Small intestine (tissue), 7 donors: ENCODE measurements around the gene TET3. TPM values are rescaled to one million over a fixed set of nuclear protein-coding genes. Genes with fewer than 3 reads are reported as not detected.
A peak's percentile ranks its signal among the peaks of the same experiment; 100 is the strongest.

Experiments used
- DNase-seq, 2 donors: peaks; one replicate each; pipeline versions ENCODE4 v3.0.0 to v3.0.0-alpha.2; 2013
- FAIRE-seq: peaks from 2 replicates; lab custom pipeline; 2012; peaks lifted over from hg19 to GRCh38; lab: Jason Lieb, UNC
- H3K27ac ChIP-seq, 3 donors: one replicate each; pipeline ENCODE4 v1.5.1; 2013; ENCODE audit warnings: low read length in 2 of 3, mild to moderate bottlenecking in 2 of 3, control low read depth in 1 of 3, inconsistent platforms in 1 of 3, low read depth in 1 of 3, moderate library complexity in 1 of 3
- H3K27me3 ChIP-seq, 3 donors: one replicate each; pipeline ENCODE4 v1.6.1; 2013; ENCODE audit warnings: low read length in 3 of 3, inconsistent platforms in 1 of 3; ENCODE audit not compliant: control insufficient read depth in 3 of 3, insufficient read depth in 3 of 3
- H3K36me3 ChIP-seq, 3 donors: one replicate each; pipeline ENCODE4 v1.6.1; 2013; ENCODE audit warnings: low read length in 3 of 3, inconsistent platforms in 1 of 3, low read depth in 1 of 3, mild to moderate bottlenecking in 1 of 3, moderate library complexity in 1 of 3; ENCODE audit not compliant: control insufficient read depth in 3 of 3, insufficient read depth in 2 of 3
- H3K4me1 ChIP-seq, 3 donors: one replicate each; pipeline ENCODE4 v1.6.1; 2013; ENCODE audit warnings: low read length in 2 of 3, inconsistent platforms in 1 of 3, low read depth in 1 of 3, mild to moderate bottlenecking in 1 of 3, moderate library complexity in 1 of 3; ENCODE audit not compliant: control insufficient read depth in 3 of 3, insufficient read depth in 2 of 3
- H3K4me3 ChIP-seq, 3 donors: one replicate each; pipeline ENCODE4 v1.5.1; 2013; ENCODE audit warnings: low read length in 3 of 3, control low read depth in 1 of 3, inconsistent platforms in 1 of 3, low read depth in 1 of 3, mild to moderate bottlenecking in 1 of 3, moderate library complexity in 1 of 3
- H3K9me3 ChIP-seq, 2 donors: one replicate each; pipeline ENCODE4 v1.6.1; 2013; ENCODE audit warnings: low read depth in 1 of 2, low read length in 1 of 2; ENCODE audit not compliant: control insufficient read depth in 2 of 2, insufficient read depth in 1 of 2
- WGBS, 3 donors: extraction: QIAGEN DNeasy Blood & Tissue Kit; methylation state at CpG; one replicate each; pipeline ENCODE4 v1.1.7; 2013; 5-methylcytosine and 5-hydroxymethylcytosine counted together
- polyA plus RNA-seq, 4 donors: library from polyadenylated mRNA; stranded (reverse) in 3 of 4; unstranded in 1 of 4; fragments of 200-250 nt in 3 of 4; fragments of 120-200 nt in 1 of 4; gene quantifications; one replicate each; pipeline versions ENCODE4 v1.2.1 to v1.2.3, GENCODE V29; 2013
- donor health status: healthy with polysubstance abuse.
- donor health status: control.
- donor health status: control.
- donor health status: Bipolar disorder and iron deficiency.
- donor health status: healthy.

Gene TET3
- polyA plus RNA-seq, 4 donors: 2.7 to 19.3 (median 6.2) TPM

DNA sequence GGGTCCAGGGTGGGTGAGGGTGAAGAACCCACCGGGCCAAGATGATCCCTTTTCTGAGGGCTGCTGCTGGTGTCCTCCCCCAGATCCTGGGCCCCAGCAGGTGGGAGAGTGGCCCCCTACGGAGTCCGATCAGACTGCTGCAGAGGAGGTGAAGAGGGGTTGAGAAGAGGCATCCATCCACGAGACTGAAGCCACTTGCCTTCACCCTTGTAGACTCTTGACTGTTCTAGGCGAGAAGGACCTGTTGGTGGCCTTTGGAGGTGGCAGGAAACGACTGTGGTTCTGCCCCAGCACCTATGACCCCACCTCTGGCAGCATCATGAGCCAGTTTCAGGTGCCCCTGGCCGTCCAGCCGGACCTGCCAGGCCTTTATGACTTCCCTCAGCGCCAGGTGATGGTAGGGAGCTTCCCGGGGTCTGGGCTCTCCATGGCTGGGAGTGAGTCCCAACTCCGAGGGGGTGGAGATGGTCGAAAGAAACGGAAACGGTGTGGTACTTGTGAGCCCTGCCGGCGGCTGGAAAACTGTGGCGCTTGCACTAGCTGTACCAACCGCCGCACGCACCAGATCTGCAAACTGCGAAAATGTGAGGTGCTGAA is 1.5 kb downstream of the TET3 start:
- FAIRE-seq: no peak
- H3K9me3 ChIP-seq: no peaks in the 10 kb centered on the region
- peak overlapping the region; percentile 59 to 67 (median 66) for H3K27ac ChIP-seq
- peaks cover 0 to 23% (median 0%) of the 10 kb centered on the region in 3 donors for H3K36me3 ChIP-seq
- H3K4me3 ChIP-seq: peak overlapping the region in 2 of 3 donors; percentile 50 to 83
- peak in 1 of 2 donors; percentile 10 for DNase-seq
- WGBS, 3 donors: 64 to 75% (median 67%) methylated on average over 21 of the region's 21 CpGs
- H3K4me1 ChIP-seq: peaks cover 4 to 48% (median 9%) of the 10 kb centered on the region in 3 donors
- peaks cover 0 to 2% (median 0%) of the 10 kb centered on the region in 3 donors for H3K27me3 ChIP-seq

DNA sequence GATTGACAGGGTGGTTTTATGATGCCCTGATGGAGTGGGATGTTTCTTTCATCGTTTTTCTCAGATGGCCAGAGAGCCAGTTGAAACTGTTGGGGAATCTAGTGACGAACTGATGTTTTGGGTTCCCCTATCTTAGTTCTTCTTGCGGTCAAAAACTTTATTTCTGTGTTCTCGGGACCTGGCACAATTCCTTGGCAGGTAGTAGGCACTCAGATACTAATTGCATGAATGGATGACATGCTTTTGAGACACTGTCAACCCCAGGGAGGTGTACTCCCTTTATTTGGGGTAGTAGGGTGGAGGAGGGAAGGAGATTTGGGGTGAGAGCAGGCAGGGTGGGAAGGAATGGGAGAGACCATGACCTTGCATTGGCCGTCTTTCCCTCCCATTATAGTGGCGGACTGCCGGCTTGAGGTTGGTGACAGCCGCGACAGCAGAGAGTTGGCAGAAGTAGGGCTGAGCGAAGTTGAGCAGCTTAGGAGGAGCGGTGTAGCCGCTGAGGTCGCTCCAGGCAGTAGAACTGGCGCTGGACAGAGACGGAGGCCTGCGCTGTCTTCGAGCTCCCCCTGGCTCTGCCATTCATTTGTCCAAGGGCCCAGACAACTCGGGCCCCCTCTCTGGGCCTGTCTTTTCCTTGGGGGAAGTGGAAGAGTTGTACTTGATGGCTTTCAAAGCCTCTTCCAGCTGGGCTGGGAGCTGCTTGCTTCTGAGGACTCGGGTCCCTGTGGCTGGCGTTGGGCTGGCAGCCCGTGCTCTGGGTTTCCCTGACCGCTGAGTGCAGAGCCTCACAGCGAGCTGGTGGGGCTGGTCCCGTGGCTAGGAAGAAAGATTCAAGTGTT is 2.6 kb downstream of the TET3 start:
- FAIRE-seq: no peak
- H3K27me3 ChIP-seq: no peaks in the 10 kb centered on the region
- no peaks in the 10 kb centered on the region for H3K9me3 ChIP-seq
- WGBS, 3 donors: 9 to 33% (median 14%) methylated on average over 23 to 24 of the region's 24 CpGs
- peaks cover 1 to 36% (median 5%) of the 10 kb centered on the region in 3 donors for H3K4me1 ChIP-seq
- H3K27ac ChIP-seq: no peak overlapping the region
- DNase-seq: peak; percentile 66 to 71
- peak overlapping the region; percentile 24 to 46 (median 24) for H3K4me3 ChIP-seq
- peaks cover 0 to 30% (median 0%) of the 10 kb centered on the region in 3 donors for H3K36me3 ChIP-seq

DNA sequence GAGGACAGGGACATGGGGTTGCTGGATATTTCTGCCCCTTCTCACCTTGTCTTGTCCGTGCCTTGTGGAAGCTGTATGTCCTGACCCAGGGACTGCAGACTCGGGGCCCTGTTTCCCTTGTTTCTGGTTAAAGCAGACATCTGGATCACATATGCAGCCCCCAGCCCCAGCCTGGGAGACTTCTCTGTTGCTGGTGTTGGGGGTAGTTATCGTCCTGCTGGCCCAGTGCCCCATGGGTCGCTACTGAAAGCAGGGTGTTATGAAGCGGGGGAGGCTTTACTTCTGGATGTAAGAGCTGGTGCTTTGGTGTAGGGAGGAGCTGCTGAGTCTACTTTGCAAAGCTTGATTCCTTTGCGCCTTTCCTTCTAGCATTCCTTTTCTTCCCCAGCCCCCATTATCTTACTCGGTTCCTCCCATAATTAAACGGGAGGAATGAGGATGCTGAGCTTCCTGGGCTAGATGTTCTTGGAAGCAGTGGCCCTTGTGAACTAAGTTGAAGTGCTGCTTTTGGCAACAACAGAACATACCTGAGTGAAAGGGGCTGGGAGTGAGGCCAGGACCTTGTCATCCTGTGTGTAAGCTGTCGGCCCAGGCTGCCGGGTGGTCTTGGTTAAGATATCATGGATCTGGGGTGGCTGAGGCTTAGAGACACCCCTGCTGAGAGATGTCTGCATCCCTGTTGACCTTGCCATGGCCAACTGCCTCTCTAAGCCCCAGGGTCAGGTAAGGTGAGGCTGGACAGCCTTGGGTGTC is 3.4 kb downstream of the TET3 start:
- Histone ChIP-seq H3K4me3 (peak overlapping the region in 2 of 3 donors; percentile 24 to 46), H3K36me3 (peaks cover 0 to 34% (median 0%) of the 10 kb centered on the region in 3 donors), H3K27ac (no peak overlapping the region), H3K4me1 (peaks cover 0 to 30% (median 5%) of the 10 kb centered on the region in 3 donors), H3K27me3 (no peaks in the 10 kb centered on the region), H3K9me3 (no peaks in the 10 kb centered on the region)
- peak; percentile 22 to 28 for DNase-seq
- 17 to 50% (median 35%) methylated on average over 10 of the region's 10 CpGs for WGBS, 3 donors
- no peak for FAIRE-seq

DNA sequence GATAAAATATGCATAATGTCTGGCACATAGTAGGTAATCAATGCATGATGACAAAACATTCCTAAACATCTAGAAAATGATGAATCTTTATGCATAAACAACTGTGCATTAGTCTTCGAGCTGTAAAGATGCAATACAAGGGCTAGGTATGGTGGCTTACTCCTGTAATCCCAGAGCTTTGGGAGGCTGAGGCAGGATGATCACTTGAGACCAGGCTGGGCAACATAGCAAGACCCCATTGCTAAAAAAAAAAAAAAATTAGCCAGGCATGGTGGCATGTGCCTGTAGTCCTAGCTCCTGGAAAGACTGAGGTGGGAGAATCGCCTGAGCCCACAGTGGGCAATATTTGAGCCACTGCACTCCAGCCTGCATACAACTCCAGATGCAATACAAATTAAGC is 5.3 kb downstream of the TET3 start:
- H3K36me3 ChIP-seq: peaks cover 0 to 42% (median 0%) of the 10 kb centered on the region in 3 donors
- 93 to 98% (median 97%) methylated on average over 2 of the region's 2 CpGs for WGBS, 3 donors
- DNase-seq: no peak
- no peak overlapping the region for H3K4me3 ChIP-seq
- H3K27ac ChIP-seq: no peak overlapping the region
- FAIRE-seq: no peak
- H3K9me3 ChIP-seq: no peaks in the 10 kb centered on the region
- no peaks in the 10 kb centered on the region for H3K27me3 ChIP-seq
- peaks cover 0 to 27% (median 5%) of the 10 kb centered on the region in 3 donors for H3K4me1 ChIP-seq

DNA sequence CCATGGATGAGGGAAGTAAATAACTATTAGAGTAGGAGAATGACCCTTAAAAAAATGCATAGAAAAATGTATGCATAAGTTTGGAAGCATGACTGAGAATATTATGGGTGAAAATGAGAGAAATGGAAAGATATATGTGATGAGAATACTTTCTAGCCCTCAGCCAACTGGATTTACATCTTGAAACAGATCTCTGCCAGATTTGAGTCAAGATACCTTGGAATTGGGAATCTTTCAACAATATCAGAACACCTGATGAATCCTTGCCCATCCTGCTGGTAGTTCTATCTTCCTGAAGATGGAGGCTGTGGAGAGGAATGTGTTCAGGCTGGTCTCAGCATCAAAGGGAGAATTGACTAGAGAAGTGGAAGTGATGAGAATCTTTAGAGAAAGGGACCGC is 5.8 kb downstream of the TET3 start:
- 92 to 97% (median 96%) methylated on average over 1 of the region's 1 CpG for WGBS, 3 donors
- Histone ChIP-seq H3K4me1 (peaks cover 0 to 27% (median 5%) of the 10 kb centered on the region in 3 donors), H3K27me3 (no peaks in the 10 kb centered on the region), H3K36me3 (peaks cover 0 to 45% (median 0%) of the 10 kb centered on the region in 3 donors), H3K27ac (no peak overlapping the region), H3K9me3 (no peaks in the 10 kb centered on the region), H3K4me3 (no peak overlapping the region)
- FAIRE-seq (no peak), DNase-seq (no peak)

DNA sequence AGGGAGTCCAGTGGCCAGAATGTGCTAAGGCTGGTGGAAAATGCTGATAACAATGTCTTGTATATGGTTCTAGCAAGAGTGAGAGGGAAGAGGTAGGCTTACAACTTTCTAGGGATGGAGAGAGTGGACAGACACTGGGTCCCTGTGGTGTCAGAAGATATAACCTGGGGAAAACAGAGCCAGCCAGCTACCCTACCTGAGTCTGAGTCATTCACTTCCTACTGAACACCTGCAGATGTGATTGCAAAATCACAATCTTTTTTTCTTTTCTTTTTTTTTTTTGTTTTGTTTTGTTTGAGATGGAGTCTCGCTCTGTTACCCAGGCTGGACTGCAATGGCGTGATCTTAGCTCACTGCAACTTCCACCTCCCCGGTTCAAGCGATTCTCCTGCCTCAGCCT is 7.3 kb downstream of the TET3 start:
- H3K27ac ChIP-seq: no peak overlapping the region
- DNase-seq (no peak), FAIRE-seq (no peak)
- H3K4me3 ChIP-seq: no peak overlapping the region
- peaks cover 0 to 14% (median 0%) of the 10 kb centered on the region in 3 donors for H3K4me1 ChIP-seq
- peaks cover 0 to 43% (median 0%) of the 10 kb centered on the region in 3 donors for H3K36me3 ChIP-seq
- 97 to 98% (median 97%) methylated on average over 4 of the region's 4 CpGs for WGBS, 3 donors
- H3K9me3 ChIP-seq: no peaks in the 10 kb centered on the region
- H3K27me3 ChIP-seq: no peaks in the 10 kb centered on the region

DNA sequence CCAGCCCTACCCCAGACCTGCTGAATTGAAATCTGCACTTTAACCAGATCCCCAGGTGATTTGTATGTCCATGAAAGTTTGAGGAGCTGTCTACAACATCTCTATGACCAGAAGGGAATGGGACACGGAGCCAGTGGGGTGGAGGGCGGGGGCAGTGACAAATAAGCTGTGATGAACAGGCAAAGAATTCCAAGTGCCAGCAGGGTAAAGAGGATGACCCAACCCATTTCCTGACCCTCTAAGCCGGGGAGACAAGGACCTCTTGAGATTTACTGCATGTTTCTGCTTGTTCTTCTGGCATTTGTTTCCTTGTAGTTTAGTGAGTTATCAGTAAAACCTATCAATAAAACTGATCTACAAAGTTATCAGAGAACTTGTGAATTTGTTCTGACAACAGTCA is 8.7 kb downstream of the TET3 start:
- Histone ChIP-seq H3K36me3 (peaks cover 0 to 53% (median 0%) of the 10 kb centered on the region in 3 donors), H3K27ac (no peak overlapping the region), H3K27me3 (no peaks in the 10 kb centered on the region), H3K4me3 (no peak overlapping the region), H3K4me1 (peaks cover 0 to 2% (median 0%) of the 10 kb centered on the region in 3 donors), H3K9me3 (no peaks in the 10 kb centered on the region)
- FAIRE-seq (no peak), DNase-seq (no peak)
- WGBS, 3 donors: 71 to 81% (median 78%) methylated on average over 3 of the region's 3 CpGs

DNA sequence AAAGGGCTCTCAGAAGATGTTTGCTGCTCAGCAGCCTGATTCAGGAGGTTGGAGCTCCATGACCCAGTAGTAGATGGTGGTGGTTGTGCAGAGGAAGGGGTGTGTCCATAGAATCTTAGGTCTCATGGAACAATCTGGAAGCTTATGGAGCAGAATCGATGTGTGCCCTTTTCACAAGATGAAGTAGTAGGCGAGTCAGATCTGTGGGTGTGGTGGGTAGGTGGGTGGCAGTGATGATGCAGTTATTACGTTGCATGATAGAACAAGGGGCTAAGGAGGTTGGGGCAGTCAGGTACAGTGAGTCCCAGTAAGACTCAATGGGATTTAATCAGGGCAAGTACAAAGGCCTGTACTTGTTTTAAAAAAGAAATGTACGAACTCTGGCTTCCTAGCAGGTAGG is 9.1 kb downstream of the TET3 start:
- no peak overlapping the region for H3K27ac ChIP-seq
- DNase-seq (no peak), FAIRE-seq (no peak)
- H3K4me3 ChIP-seq: no peak overlapping the region
- WGBS, 3 donors: 61 to 76% (median 67%) methylated on average over 4 of the region's 4 CpGs
- no peaks in the 10 kb centered on the region for H3K27me3 ChIP-seq
- peaks cover 0 to 55% (median 0%) of the 10 kb centered on the region in 3 donors for H3K36me3 ChIP-seq
- H3K4me1 ChIP-seq: no peaks in the 10 kb centered on the region
- H3K9me3 ChIP-seq: no peaks in the 10 kb centered on the region
